Fibroblast of villous mesenchyme (primary cell): ENCODE data around the gene CHPT1. TPM values are rescaled to one million over a fixed set of nuclear protein-coding genes. Genes with fewer than 3 reads are reported as not detected.
A peak's percentile ranks its signal among the peaks of the same experiment; 100 is the strongest.

Source experiments
- DNase-seq: peaks from one replicate; pipeline ENCODE4 v3.0.0-alpha.2; 2010; ENCODE audit warnings: low read depth
- H3K4me3 ChIP-seq: 2 replicates; pipeline ENCODE4 v1.5.1; 2011; ENCODE audit warnings: low read depth, mild to moderate bottlenecking, low read length
- total RNA-seq: library from RNA; depleted of rRNA; stranded (reverse); fragments of >200 nt; gene quantifications from 2 replicates; pipeline ENCODE4 v1.2.3, GENCODE V29; 2012
- TF ChIP-seq, protein P1 (sequence below): IDR thresholded peaks from 2 replicates; pipeline ENCODE4 v1.5.1; 2012; ENCODE audit warnings: low read depth, mild to moderate bottlenecking, low read length; ENCODE audit not compliant: insufficient read depth

Gene CHPT1
- total RNA-seq, 1 donor, result 35.4 TPM

DNA sequence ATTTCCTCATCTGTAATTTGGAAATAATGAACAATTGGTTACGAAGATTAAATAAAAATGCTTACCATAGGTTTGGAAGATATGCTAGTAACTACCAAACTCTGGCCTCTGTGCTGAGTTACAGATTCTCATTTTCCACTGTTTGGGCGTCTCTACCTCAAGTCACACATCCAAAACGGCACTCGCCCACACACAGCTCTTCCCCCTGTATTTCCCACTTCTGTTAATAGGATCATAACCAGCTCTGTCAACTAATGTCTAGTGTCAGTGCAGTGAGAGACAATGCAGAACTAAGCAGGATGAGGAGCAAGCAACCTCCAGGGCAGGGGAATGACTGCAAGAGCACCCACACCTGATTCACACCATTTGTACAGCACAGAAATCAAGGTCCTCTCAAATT lies 52.7 kb downstream of the CHPT1 start:
- TF ChIP-seq, protein P1, sequence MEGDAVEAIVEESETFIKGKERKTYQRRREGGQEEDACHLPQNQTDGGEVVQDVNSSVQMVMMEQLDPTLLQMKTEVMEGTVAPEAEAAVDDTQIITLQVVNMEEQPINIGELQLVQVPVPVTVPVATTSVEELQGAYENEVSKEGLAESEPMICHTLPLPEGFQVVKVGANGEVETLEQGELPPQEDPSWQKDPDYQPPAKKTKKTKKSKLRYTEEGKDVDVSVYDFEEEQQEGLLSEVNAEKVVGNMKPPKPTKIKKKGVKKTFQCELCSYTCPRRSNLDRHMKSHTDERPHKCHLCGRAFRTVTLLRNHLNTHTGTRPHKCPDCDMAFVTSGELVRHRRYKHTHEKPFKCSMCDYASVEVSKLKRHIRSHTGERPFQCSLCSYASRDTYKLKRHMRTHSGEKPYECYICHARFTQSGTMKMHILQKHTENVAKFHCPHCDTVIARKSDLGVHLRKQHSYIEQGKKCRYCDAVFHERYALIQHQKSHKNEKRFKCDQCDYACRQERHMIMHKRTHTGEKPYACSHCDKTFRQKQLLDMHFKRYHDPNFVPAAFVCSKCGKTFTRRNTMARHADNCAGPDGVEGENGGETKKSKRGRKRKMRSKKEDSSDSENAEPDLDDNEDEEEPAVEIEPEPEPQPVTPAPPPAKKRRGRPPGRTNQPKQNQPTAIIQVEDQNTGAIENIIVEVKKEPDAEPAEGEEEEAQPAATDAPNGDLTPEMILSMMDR, result no peak
- no peak overlapping the region for H3K4me3 ChIP-seq
- DNase-seq, result no peak

DNA sequence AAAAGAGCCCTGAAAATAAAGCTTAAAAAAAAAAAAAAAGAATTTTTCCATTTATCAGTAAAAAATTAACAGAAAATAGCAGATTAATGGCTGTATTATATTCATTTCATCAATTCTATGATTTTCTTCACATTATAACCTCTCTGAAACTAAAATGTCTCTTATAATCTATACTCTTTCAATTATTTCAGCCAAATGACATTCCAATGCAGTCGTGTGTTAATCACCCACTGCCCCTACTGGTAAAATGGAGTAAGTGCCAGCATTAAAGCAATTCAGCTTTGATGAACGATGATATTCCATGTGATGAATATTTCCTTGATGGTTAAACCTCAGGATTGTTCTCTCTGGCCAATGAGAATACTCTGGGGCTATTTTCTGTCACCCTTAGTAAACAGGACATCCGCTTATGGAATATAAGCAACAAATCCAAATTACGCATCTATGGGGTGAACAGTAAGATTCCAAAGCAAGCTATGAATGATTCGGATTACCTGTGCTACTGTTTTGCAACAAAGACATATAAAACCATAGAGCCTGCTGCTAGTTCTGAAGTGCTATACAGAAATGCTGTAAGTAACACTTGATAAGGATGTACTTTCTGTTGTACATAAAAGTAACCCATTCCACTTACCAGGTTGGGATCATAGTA lies 62.1 kb downstream of the CHPT1 start:
- H3K4me3 ChIP-seq, result no peak overlapping the region
- DNase-seq, result peak; percentile 46
- TF ChIP-seq, protein P1, result peak; percentile 89

DNA sequence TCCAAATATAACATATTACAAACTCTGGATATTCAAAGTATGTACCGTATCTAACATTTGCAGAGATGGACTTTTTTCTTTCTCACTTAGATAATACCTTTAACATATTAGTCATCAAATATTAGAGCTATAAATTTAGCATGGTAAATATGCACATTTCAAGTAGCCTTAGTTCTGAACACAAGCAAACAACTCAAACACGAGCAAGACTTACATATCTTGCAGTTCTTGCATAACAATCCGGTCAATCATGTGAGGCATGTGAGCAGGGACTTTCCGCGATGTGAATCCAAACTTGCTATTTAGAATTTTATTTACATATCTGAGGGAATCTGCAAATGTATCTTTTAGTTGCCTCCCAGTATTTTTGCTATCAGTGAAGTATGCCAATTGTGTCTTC lies 63.9 kb downstream of the CHPT1 start:
- H3K4me3 ChIP-seq, result no peak overlapping the region
- TF ChIP-seq, protein P1, result no peak
- DNase-seq, result peak; percentile 56

DNA sequence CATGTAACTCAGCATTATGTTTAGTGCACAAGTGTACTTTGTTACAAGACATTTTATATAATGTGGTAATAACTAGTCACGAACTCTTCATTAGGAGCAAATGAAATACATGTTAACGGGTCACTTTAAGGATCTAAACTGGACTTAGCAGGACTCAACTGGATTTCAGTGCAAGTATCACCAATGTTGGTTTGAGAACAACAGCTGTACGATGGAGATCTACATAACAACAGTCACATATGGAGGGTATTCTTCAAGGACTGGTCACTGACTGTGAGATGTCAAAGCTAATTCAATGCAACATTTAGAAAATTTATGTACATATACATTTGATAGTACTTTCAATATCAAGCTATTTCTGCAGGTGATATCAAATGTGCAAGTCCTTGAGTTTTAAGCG lies 64.3 kb downstream of the CHPT1 start:
- H3K4me3 ChIP-seq, result no peak overlapping the region
- no peak for DNase-seq
- TF ChIP-seq, protein P1, result no peak

DNA sequence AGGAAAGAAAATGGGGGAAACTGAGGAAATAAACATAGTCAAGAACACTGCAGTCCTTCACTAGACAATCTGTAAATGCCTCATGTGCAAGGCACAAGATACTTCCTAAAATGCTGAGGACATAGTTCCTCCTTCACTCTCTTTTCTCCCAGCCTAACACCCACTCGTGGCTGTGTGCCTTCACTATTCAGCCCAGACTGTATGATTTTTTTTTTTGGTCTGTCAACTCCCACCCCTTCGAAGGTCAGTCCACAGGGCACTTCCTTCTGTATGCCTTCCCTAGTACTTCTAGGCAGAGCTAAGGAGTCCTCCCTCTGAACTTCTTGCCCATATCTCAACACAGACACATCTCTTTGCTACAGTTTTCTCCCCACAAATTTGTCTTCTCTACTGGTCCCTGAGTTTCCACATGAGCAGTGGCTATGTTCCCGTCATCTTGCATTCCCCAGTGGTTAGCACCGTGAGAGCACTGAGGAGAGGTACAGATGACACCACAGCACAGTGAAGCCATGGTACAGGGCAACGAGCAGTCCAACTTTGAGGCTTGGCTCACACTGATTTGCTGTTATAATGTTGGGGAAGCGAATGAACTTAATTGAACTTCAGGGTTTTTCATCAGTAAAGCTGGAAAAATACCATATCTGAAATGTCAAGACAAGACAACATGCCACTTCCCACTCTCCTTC lies 65.9 kb downstream of the CHPT1 start:
- DNase-seq, result no peak
- TF ChIP-seq, protein P1, result no peak
- H3K4me3 ChIP-seq, result no peak overlapping the region

DNA sequence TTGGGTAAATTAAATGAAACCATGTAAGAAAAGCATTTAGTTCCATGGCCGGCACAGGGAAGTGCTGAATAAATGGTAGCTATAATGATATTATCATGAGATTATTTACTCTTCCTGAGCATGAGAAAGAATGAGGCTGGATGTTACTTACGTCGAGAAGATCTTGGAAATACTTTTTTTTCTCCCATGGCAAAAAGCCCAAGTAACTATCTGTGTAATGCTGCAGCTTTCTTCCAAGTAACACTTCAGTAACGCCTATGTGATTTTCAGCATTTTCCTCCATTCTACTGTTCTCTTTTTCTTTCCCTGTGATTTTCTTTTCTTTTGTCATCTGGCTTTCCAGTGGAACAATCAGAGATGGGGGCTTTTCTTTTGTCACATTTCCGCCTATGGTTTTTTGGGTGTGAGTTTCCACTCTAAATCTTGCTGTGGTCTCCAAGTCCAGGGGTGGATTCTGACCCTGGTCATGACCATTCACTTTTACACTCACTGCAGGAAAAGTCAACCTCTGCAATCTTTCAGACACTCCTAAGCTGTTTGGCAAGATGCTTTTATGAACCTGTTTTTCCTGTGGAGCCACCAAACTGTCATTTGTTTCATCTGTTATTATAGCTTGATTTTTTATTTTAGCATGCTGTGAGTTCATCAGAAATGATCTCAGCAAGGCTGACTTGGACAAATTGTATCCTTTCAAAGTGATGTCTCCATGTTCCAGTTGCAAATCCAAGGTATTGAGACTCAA lies 66.8 kb downstream of the CHPT1 start:
- H3K4me3 ChIP-seq, result no peak overlapping the region
- TF ChIP-seq, protein P1, result no peak
- peak; percentile 45 for DNase-seq
